ENCODE measurements around the gene AP1S3. TPM values are rescaled to one million over a fixed set of nuclear protein-coding genes. Genes with fewer than 3 reads are reported as not detected.
"Not testable (repeated sequence)": the region's sequence is repeated elsewhere in the genome, so short reads cannot be mapped to it uniquely, and the experiment has no call there.

AP1S3 gene
- total RNA-seq, 1 experiment from 2014 or later, result 43.9 TPM

DNA sequence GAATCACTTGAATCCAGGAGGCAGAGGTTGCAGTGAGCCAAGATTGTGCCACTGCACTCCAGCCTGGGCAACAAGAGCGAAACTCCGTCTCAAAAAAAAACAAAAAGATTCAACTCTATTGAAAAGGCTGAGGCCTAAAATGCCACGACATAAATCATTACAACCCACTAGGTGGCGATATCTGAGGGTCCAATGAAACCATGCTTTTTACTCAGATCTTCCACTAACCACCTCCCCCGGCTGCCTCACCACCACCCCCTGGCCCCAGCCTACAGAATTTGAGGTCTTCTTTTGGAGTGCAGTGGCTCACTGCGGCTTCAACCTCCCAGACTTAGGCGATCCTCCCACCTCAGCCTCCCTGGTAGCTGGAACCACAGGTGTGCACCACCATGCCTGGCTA, 57.5 kb downstream of the AP1S3 start:
- in situ Hi-C loops (cut with HindIII; ENCODE audit: low pct_unique_long_range_greater_than_20kb, low sequenced_read_pairs), result no loop called here
- DNase-seq (ENCODE audit: low read depth), result no peak

DNA sequence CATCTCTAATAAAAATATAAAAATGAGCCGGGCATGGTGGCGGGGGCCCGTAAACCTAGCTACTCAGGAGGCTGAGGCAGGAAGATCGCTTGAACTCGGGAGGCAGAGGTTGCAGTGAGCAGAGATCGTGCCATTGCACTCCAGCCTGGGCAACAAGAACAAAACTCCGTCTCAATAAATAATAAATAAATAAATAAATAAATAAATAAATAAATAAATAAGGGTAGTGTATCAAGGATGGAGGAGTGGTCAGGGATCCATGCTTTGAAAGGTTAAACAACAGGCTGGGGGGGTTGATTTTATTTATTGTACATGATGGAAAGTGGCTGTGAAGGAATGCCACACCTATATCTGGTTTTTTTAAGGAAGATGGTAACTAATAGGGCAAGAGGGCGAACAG, 63.2 kb downstream of the AP1S3 start:
- no peak for DNase-seq (ENCODE audit: low read depth)
- in situ Hi-C loops (cut with HindIII; ENCODE audit: low pct_unique_long_range_greater_than_20kb, low sequenced_read_pairs), result no loop called here

DNA sequence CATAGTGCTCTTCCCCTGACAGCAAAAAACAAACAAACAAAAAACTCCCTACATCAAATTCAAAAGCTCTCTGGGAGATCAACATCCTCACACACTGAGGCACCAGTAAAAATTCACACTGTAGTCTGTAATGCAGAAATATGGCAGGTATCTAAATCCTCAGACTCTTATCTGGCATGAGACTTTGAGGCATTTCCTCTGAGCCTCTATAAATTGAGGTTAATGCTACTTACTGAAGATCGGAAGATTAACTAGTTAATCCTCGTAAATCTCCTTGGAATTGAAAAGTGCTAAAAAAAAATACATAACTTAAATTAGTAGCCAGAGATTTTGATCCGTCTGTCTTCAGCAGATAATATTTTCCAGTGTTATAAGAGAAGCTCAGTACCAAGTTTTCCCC, 65.0 kb downstream of the AP1S3 start:
- in situ Hi-C loops (cut with HindIII; ENCODE audit: low pct_unique_long_range_greater_than_20kb, low sequenced_read_pairs), result no loop called here
- DNase-seq (ENCODE audit: low read depth), result no peak

DNA sequence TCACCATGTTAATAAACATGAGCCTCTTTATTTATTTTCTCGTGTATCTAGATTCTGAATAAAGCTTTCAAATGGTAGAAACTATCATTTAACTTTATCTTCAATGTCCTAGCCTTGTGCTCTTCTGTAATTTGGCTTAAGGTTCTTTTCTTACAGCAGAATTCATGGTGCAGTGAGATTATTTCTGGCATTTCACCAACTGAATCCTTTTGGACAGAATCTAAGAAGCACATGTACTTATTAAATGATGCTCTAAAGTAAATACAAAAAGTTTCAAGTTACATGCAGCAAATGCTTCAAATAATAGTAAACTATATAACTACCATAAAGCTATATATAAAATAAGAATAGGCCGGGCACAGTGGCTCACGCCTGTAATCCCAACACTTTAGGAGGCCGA, 65.9 kb downstream of the AP1S3 start:
- no peak for DNase-seq (ENCODE audit: low read depth)
- in situ Hi-C loops (cut with HindIII; ENCODE audit: low pct_unique_long_range_greater_than_20kb, low sequenced_read_pairs), result no loop called here

DNA sequence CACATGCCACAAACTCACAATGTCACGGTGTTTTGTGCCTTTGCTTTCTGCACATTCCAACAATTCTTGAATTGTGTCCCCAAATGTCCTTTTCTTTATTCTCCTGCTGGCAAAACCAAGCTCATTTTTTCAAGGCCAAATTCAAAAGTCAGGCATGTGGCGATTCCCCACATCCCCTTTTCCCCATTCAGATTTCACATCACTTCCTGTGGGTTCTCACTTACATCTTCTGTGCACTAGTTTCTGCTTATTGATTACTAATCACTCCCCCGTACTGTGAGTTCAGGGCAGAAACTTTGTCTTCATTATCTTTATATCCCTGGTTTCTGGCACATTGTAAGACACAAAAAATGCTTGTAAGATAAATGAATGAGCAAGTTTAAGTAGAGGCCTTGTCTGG, 69.2 kb downstream of the AP1S3 start:
- DNase-seq (ENCODE audit: low read depth), result no peak
- in situ Hi-C loops (cut with HindIII; ENCODE audit: low pct_unique_long_range_greater_than_20kb, low sequenced_read_pairs), result no loop called here

DNA sequence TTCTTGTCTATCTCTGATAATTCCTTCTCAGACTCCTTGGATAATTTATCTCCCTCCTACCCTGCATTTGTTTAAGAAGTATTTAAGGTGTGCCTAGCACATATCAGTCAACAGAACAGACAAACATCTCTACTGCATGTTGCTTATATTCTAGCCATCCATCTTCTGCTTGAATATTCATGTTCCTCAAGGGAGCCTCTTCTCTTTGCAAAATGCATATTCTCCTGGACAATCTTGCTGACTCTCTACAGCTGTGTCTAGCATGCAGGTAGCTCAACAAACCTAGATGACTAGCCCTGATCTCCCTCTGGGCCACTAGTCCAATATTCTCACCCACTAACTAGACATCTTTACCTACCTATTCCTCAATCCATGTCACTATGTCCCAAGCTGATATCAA, 70.0 kb downstream of the AP1S3 start:
- in situ Hi-C loops (cut with HindIII; ENCODE audit: low pct_unique_long_range_greater_than_20kb, low sequenced_read_pairs), result no loop called here
- no peak for DNase-seq (ENCODE audit: low read depth)

DNA sequence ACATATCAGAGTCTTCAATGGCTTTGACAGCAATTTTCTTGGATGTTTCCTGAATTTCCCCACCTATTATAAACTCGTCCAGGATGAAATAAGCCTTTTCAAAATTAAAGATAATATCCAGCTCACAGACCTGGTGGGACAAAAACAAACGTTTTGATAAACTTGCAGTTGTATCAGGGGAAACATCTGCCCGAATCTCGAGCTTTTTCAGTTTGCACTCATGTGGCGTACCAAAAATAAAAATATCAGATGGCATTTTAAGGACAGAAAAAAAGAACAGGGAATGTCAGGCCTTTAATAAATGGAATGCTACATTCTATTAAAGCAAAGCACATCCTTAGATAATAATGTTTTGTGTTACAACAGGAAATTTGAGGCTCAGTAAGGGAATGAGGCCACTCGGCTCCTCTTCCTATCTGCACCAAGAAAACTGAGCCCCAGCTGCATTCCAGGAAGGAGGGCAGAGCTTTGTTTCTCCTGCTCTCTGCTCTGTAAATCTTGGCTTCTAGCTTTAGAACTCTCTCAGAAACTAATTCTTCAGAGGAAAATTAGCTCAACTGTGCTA, 72.1 kb downstream of the AP1S3 start:
- DNase-seq (ENCODE audit: low read depth), result no peak
- in situ Hi-C loops (cut with HindIII; ENCODE audit: low pct_unique_long_range_greater_than_20kb, low sequenced_read_pairs), result no loop called here

DNA sequence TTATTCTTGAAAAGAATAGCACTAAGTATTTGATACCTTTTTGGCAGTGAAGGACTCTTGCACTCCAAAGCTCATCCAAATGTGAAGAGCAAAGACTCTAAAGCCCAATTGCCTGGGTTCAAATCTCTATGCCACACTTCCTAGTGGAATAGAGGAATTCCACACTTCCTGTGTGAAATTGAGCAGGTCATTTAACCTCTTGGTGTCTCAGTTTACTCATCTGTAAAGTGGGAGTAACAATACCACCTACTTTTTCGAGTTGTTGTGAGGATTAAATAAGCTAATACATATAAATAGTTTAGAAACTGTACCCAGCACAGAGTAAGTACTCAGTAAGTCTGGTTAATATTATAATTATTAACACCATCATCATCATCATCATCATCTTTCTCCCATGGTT, 72.6 kb downstream of the AP1S3 start:
- DNase-seq (ENCODE audit: low read depth), result no peak
- in situ Hi-C loops (cut with HindIII; ENCODE audit: low pct_unique_long_range_greater_than_20kb, low sequenced_read_pairs), result no loop called here

DNA sequence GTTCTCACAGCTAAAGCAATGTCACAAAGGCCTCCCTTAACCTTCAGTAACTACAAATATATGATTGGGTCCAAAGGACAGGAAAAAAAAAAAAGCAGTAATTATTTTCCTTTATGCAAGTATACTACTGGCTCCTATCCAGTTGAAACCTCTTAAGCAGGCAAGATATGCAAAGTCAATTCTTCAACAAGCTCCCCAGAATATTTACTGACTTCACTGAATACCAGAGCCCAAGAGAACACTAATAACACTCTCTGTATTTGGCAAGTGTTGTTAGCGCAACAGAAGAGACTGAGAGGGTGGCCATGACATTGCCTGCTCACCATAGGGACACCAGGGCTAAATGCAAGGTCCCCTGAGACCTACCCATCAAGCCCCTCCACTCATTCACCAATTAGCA, 74.5 kb downstream of the AP1S3 start:
- in situ Hi-C loops (cut with HindIII; ENCODE audit: low pct_unique_long_range_greater_than_20kb, low sequenced_read_pairs), result no loop called here
- DNase-seq (ENCODE audit: low read depth), result no peak

DNA sequence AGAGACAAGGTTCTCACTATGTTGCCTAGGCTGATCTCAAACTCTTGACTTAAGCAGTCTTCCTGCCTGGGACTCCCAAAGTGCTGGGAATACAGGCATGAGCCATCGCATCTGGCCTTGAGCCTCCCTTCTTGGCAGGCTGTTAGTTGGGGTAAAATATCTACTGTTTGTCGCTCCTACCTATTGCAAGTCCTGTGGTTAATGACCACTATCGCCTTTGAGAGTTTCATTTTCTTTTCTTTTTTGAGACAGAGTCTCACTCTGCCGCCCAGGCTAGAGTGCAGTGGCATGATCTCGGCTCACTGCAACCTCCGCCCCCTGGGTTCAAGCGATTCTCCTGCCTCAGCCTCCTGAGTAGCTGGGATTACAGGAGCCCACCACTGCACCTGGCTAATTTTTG, 75.6 kb downstream of the AP1S3 start:
- DNase-seq (ENCODE audit: low read depth); in situ Hi-C loops (cut with HindIII; ENCODE audit: low pct_unique_long_range_greater_than_20kb, low sequenced_read_pairs): not testable (repeated sequence)

DNA sequence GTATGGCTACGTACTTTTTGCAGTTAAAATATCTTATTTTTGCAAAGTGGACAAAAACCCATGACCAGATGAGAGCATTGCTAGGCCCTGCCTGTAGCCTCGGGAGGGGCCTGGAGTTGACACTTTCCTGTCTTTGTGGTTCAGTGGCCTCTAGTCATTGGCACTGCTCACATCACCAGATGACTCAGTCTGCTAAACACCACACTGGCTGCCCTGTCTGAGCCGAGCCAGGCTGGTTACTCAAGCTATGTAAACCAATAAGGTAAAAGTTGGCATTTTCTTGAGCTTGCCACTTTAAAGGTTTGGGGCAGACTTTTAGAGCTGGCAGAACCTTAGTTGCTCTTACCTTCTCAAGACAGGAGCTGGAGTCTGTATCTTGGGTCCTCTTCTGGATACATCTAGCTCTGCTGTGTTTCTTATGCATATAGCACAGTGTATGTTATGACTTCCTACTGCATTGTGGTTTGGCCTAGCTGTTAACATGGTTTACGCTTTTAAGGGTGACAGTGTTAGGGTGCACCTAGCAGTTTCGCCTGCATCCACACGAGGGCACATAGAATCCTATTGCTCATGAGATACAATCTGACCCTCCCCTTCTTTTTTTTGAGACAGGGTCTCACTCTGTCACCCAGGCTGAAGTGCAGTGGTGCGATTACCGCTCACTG, 76.4 kb downstream of the AP1S3 start:
- DNase-seq (ENCODE audit: low read depth), result peak; percentile 86
- in situ Hi-C loops (cut with HindIII; ENCODE audit: low pct_unique_long_range_greater_than_20kb, low sequenced_read_pairs), result no loop called here

DNA sequence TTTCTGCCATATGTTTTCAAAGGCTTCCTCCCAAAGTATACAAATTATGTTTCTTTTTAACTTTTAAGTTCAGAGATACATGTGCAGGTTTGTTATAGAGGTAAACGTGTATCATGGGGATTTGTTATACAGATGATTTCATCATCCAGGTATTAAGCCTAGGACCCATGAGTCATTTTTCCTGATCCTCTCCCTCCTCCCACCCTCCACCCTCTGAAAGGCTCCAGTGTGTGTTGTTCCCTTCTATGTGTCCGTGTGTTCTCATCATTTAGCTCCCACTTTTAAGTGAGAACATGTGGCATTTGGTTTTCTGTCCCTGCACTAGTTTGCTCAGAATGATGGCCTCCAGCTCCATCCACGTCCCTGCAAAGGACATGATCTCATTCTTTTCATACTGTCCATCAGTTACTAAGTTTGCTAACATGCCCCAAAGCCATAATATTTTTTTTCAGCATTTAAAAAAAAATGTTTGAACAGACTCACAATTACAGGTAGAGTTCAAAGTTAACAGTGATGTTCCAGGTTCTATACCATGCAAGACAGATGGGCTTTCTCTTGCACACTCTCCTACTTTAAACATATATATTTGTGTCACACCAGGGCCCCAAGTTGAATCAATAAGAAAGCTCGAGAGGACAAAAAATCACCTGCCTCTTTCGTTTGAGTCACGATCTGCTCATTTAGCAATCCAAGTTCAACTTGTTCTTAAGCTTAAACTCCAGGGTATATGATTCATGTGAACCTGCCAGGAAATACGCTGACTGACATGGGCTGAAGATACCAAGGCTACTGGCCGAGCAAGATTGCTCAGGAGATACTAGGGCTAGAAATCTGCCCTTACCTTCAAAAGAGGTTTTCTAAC, 77.6 kb downstream of the AP1S3 start:
- peak; percentile 70 for DNase-seq (ENCODE audit: low read depth)
- in situ Hi-C loops (cut with HindIII; ENCODE audit: low pct_unique_long_range_greater_than_20kb, low sequenced_read_pairs), result no loop called here

DNA sequence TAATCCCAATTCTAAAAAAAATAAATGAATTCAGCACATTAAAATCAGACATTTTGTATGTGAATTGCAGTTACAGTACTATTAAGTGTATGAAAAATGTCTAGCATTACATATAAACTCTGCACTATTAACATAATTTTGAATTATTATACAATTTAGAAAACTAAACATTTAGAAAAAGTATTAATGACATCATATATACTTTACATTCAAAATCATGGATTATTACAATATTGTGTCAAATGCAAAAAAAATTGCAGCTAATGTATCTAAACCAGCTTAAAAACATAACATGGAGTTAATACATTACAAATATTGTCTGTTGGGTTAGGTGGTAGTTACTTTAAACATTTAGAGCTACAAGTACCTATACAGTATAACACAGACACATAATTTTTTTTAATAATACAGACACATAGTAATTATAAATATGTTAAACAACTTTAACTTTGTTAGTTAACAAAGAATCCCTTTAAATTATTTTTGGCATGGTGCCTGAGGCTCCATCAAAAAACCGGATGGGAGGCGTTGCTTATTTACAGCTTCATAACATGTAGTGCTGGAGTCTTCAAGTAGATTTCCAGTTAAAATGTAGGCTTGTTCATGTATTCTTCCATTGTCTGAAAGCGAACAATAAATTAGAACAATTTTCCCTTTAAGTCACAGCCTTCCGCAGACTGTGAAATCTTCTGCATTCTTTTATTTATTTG, 79.1 kb downstream of the AP1S3 start:
- in situ Hi-C loops (cut with HindIII; ENCODE audit: low pct_unique_long_range_greater_than_20kb, low sequenced_read_pairs), result no loop called here
- no peak for DNase-seq (ENCODE audit: low read depth)

DNA sequence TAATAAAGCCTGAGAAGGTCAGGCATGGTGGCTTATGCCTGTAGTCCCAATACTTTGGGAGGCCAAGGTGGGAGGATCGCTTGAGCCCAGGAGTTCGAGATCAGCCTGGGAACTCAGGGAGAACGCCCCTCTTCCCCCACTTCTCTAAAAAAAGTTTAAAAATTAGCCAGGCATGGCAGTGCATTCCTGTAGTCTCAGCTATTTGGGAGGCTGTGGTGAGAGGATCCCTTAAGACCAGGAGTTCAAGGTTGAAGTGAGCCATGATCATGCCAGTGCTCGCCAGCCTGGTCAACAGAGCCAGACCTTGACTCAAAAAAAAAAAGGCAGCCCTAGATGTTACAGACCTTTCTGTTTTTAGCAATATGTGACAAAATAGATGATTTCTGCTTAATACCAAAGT, 83.4 kb downstream of the AP1S3 start:
- DNase-seq (ENCODE audit: low read depth), result no peak
- in situ Hi-C loops (cut with HindIII; ENCODE audit: low pct_unique_long_range_greater_than_20kb, low sequenced_read_pairs), result no loop called here

DNA sequence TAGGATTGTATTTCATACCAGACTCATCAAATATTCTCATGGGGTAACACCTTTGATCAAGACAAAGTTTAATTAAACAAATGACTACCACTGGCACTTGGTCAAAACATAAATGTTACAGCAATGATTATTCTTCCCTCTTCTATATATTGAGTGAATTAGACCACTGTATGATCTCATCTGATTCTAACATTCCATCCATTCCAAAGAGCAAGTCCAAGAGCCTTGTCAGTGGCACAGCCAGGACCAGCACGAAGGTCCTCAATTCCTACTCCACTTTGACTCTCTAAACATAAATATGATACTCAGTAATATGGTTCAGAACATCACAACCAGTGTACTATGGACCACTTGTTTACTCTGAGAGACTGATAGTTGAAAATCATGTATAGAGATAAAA, 86.4 kb downstream of the AP1S3 start:
- no peak for DNase-seq (ENCODE audit: low read depth)
- in situ Hi-C loops (cut with HindIII; ENCODE audit: low pct_unique_long_range_greater_than_20kb, low sequenced_read_pairs), result no loop called here

DNA sequence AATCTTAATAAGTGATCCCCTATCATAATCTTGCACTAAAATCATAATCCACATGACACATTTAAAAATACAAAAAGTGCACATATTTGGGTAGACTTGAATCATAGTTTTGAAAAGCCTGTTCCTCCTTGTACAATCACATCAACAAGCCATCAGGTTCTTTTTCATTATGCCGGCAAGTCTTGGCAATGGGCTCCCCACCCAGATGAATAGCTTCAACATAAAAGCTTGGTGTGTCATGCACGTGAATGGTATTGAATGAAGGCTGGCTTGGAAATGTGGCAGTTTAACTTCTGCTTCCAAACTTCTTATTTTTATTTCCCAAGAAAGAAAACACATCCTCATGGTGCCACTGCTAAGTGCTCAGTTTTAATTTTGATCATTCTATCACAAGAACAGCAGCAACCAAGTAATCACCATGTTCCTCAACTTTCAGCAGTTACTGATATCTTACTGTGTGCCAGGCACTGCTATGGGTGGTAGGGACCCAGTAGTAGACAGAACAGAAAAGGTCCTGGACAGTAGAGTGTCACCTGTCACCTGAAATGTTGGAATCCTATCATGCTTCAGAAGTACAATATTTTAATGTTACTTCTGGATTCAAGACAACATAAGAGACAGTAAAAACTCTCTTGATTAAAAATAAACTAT, 89.9 kb downstream of the AP1S3 start:
- DNase-seq (ENCODE audit: low read depth), result no peak
- in situ Hi-C loops (cut with HindIII; ENCODE audit: low pct_unique_long_range_greater_than_20kb, low sequenced_read_pairs), result no loop called here

DNA sequence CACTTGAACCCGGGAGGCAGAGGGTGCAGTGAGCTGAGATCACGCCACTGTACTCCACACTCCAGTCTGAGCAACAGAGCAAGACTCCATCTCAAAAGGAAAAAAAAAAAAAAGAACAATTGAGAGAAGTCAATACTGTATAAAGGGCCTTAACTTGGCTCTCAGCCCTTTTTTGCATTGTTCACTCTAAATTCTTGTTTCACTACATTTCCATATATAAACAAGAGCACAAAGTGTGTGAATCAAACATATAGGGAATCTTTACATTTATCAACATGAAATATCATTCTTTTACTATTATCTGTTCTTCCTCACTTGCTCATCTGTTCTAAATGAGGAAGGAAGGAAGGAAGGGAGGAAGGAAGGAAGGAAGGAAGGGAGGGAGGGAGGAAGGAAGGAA, 90.8 kb downstream of the AP1S3 start:
- in situ Hi-C loops (cut with HindIII; ENCODE audit: low pct_unique_long_range_greater_than_20kb, low sequenced_read_pairs), result no loop called here

DNA sequence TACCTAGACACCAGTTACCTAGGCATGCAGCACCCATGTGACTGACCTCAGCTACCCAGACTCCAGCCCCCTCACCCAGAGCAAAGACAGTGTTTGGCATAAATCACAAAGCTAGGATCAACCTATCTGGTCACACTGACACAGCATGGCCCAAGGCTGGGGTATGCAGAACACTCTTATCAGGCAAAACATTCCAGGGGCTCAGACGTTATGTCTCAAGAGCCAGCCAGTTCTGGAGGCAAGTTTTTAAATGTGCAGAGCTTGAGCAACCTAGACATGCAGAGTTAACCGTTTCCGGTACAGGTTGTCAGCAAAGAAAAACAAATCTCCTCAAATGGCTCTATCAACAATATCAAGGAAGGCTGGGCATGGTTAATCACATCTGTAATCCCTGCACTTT, 92.8 kb downstream of the AP1S3 start:
- in situ Hi-C loops (cut with HindIII; ENCODE audit: low pct_unique_long_range_greater_than_20kb, low sequenced_read_pairs), result no loop called here
- peak; percentile 30 for DNase-seq (ENCODE audit: low read depth)

More for the DNA sequence above, 90.8 kb downstream of the AP1S3 start:
- DNase-seq (ENCODE audit: low read depth), result no peak

Measured in Caki2 (cell line).